Mononuclear cell (primary cell): ENCODE results near the gene CALCOCO2. TPM values are rescaled to one million over a fixed set of nuclear protein-coding genes. Genes with fewer than 3 reads are reported as not detected.

Experiments
- H3K27me3 ChIP-seq: 2 replicates; pipeline ENCODE4 v1.6.0; 2011; ENCODE audit warnings: low read length, control low read depth; ENCODE audit not compliant: insufficient read depth
- H3K4me1 ChIP-seq: 2 replicates; pipeline ENCODE4 v1.5.1; 2011; ENCODE audit warnings: mild to moderate bottlenecking, low read length, control low read depth; ENCODE audit not compliant: insufficient read depth
- H3K4me3 ChIP-seq: 2 replicates; pipeline ENCODE4 v1.5.1; 2011; ENCODE audit warnings: mild to moderate bottlenecking, low read length, moderate library complexity
- H3K9me3 ChIP-seq: 2 replicates; pipeline ENCODE4 v1.5.1; 2011; ENCODE audit warnings: low read depth, mild to moderate bottlenecking, control low read depth, low read length
- total RNA-seq: library from RNA; depleted of rRNA; stranded (reverse); fragments of >200 nt; gene quantifications from one replicate; pipeline ENCODE4 v1.2.3, GENCODE V29; 2012

The CALCOCO2 gene
- total RNA-seq, 1 donor: 136 TPM

DNA sequence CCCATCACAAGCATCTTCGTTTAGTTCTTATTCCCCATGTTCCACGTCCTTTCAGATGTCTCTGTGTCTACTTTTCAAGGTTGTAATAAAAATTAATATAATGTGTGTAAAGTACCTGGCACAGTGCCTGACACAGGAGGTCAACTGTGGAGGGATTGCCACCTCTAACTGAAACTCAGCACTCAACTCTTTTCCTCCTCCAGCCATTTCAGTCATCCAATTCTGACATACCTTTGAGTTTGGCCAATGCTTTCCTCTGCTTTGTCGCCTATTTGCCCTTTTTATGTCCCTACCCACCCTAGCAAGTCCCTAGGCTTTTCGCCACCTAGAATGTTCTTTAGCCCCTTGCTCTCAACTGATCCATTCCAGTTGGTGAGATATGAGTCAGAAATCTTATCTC is 78.9 kb downstream of the CALCOCO2 start:
- H3K4me3 ChIP-seq: peak overlapping the region; percentile 65
- H3K4me1 ChIP-seq: peaks cover 51% of the 10 kb centered on the region
- no peaks in the 10 kb centered on the region for H3K9me3 ChIP-seq
- no peaks in the 10 kb centered on the region for H3K27me3 ChIP-seq

DNA sequence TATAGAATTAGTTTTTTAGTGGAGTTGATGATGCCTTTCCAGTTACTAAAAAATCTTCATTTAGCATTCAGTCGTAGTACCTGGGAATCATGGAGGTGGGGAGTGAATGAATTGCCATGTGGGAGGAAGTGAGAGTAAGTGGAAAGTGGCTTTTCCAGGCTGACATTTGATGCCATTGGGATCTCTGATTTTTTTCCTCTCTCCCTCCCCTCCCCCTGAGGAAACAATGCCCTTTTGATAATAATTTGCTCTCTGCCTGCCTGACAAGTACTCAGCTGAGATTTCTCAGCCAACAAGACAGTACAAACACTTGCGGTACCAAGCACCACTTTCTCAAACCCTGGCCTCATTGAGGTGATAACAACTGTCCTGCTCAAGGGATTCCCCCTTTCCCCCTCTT is 79.5 kb downstream of the CALCOCO2 start:
- Histone ChIP-seq H3K4me3 (no peak overlapping the region), H3K9me3 (no peaks in the 10 kb centered on the region), H3K4me1 (peaks cover 57% of the 10 kb centered on the region), H3K27me3 (no peaks in the 10 kb centered on the region)

DNA sequence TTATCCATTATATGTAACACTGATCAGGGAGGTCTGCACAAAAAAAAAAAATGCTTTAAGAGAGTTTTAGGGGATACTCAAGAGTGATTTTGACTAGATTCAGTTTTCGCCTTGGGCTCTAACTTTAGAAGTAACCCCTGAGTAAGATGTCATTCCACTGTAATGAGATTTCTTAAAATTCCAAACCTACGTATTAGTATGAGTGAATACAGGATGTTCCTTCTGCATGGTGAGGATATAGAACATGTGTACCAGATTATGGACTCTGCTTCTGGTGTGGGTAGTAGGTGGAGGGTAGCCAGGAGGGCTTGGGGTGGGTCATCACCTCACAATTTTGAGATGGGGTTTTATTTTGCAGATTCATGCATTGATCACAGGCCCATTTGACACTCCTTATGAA is 81.6 kb downstream of the CALCOCO2 start:
- peaks cover 69% of the 10 kb centered on the region for H3K4me1 ChIP-seq
- H3K9me3 ChIP-seq: no peaks in the 10 kb centered on the region
- no peaks in the 10 kb centered on the region for H3K27me3 ChIP-seq
- no peak overlapping the region for H3K4me3 ChIP-seq

Other genes starting within 250 kb of the CALCOCO2 start
- 0.94 TPM for gene HOXB3, start 240.8 kb upstream of the CALCOCO2 start, total RNA-seq
- gene HOXB5, start 237.3 kb upstream of the CALCOCO2 start, total RNA-seq: not detected
- gene HOXB6, start 226.0 kb upstream of the CALCOCO2 start, total RNA-seq: not detected
- gene HOXB7, start 220.0 kb upstream of the CALCOCO2 start, total RNA-seq: 0.10 TPM
- gene HOXB8, start 215.7 kb upstream of the CALCOCO2 start, total RNA-seq: 0.10 TPM
- not detected for gene HOXB9, start 204.7 kb upstream of the CALCOCO2 start, total RNA-seq
- gene PRAC1, start 108.5 kb upstream of the CALCOCO2 start, total RNA-seq: not detected
- gene PRAC2, start 107.8 kb upstream of the CALCOCO2 start, total RNA-seq: not detected
- gene HOXB13, start 102.3 kb upstream of the CALCOCO2 start, total RNA-seq: not detected
- not detected for gene TTLL6, start 13.8 kb upstream of the CALCOCO2 start, total RNA-seq
- 16.5 TPM for gene ATP5MC1, start 61.8 kb downstream of the CALCOCO2 start, total RNA-seq
- gene UBE2Z, start 77.4 kb downstream of the CALCOCO2 start, total RNA-seq: 46.1 TPM
- 31.4 TPM for gene SNF8, start 113.8 kb downstream of the CALCOCO2 start, total RNA-seq
- gene GIP, start 137.6 kb downstream of the CALCOCO2 start, total RNA-seq: not detected
- gene IGF2BP1, start 166.3 kb downstream of the CALCOCO2 start, total RNA-seq: under 0.01 TPM